ENCODE data around the gene CC2D2A. TPM values are rescaled to one million over a fixed set of nuclear protein-coding genes. Genes with fewer than 3 reads are reported as not detected.

Gene CC2D2A
- total and polyA plus RNA-seq, 2 experiments from 2014 or later = 13.9 to 15.8 TPM

DNA sequence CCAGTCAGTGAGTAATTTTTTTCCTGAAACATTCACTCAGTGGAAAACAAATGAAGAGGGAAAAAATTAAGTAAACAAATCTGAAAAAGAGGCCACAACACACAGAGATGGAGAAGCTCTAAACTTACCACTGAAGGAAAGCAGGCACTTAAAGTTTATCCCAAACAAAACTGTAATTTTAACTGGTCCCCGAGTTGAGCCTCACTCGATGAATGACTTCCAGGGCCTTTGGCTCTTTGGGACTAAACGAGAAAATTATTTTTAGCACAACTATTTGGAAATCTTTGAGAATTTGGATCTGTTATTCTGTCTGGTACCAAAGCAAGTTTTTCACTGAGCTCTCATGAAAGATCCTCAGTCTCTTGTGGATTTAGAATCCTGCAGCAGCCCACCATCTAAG, 42.0 kb upstream of the CC2D2A start, which contains the start of gene C1QTNF7:
Gene C1QTNF7 (plus strand): TSS at position 333 of the 400 bp plus-strand sequence. CDS start 7,711 bp downstream, outside the sequence.
- Histone ChIP-seq H4K20me1 (replicated peaks; ENCODE audit: insufficient read depth) (no peaks in the 10 kb centered on the region), H3K36me3 (ENCODE audit: insufficient read depth) (no peaks in the 10 kb centered on the region), H3K4me1 (ENCODE audit: insufficient read depth) (no peaks in the 10 kb centered on the region), H2AFZ (peak within 1 kb of the TSS; percentile 40; the same call in 1 of the 2 replicates), H3K9me2 (ENCODE audit: insufficient read depth) (no peaks in the 10 kb centered on the region), H3K4me2 (no peak within 1 kb of the TSS), H3K79me2 (replicated peaks; ENCODE audit: insufficient read depth) (no peaks in the 10 kb centered on the region), H3K27ac (ENCODE audit: low read depth) (no peak within 1 kb of the TSS), H3K4me3 (no peak within 1 kb of the TSS), H3K27me3 (ENCODE audit: insufficient read depth) (no peaks in the 10 kb centered on the region), H3F3A (replicated peaks; ENCODE audit: low read depth) (no peaks in the 10 kb centered on the region)
- DNase-seq (ENCODE audit: low spot score) = no peak
- H3K4me1 Mint-ChIP-seq = no peaks in the 10 kb centered on the region; the same call in 2 of the 3 replicates
- H3K36me3 Mint-ChIP-seq (ENCODE audit: low read depth) = no peaks in the 10 kb centered on the region
- H3K27ac Mint-ChIP-seq = no peak within 1 kb of the TSS
- no peak within 1 kb of the TSS for H3K4me3 Mint-ChIP-seq
- no peak for ATAC-seq
- peaks cover 3% of the 10 kb centered on the region for H3K27me3 Mint-ChIP-seq (ENCODE audit: insufficient read depth, low read depth, poor library complexity)
- TF ChIP-seq ZNF114 (CRISPR knock-in tag; IDR thresholded peaks at IDR 0.05) (no peak), EZH2 (IDR thresholded peaks at IDR 0.05; ENCODE audit: low read depth, unreplicated experiment) (no peak), CTCF (conservative IDR thresholded peaks at IDR 0.05; ENCODE audit: low read depth in 2 of 2) (no peak), JUNB (IDR thresholded peaks at IDR 0.05; ENCODE audit: unreplicated experiment) (no peak), ZNF331 (CRISPR knock-in tag; IDR thresholded peaks at IDR 0.05; ENCODE audit: low read depth) (no peak), CREB1 (CRISPR knock-in tag; IDR thresholded peaks at IDR 0.05; ENCODE audit: low read depth) (no peak), POLR2AphosphoS5 (IDR thresholded peaks at IDR 0.05; ENCODE audit: low read depth) (no peak), NANOG (IDR thresholded peaks at IDR 0.05; ENCODE audit: borderline replicate concordance) (no peak), STAT1 (IDR thresholded peaks at IDR 0.05; ENCODE audit: unreplicated experiment) (no peak), EZH2phosphoT487 (IDR thresholded peaks at IDR 0.05; ENCODE audit: unreplicated experiment) (no peak)
- TF ChIP-seq, protein P1, sequence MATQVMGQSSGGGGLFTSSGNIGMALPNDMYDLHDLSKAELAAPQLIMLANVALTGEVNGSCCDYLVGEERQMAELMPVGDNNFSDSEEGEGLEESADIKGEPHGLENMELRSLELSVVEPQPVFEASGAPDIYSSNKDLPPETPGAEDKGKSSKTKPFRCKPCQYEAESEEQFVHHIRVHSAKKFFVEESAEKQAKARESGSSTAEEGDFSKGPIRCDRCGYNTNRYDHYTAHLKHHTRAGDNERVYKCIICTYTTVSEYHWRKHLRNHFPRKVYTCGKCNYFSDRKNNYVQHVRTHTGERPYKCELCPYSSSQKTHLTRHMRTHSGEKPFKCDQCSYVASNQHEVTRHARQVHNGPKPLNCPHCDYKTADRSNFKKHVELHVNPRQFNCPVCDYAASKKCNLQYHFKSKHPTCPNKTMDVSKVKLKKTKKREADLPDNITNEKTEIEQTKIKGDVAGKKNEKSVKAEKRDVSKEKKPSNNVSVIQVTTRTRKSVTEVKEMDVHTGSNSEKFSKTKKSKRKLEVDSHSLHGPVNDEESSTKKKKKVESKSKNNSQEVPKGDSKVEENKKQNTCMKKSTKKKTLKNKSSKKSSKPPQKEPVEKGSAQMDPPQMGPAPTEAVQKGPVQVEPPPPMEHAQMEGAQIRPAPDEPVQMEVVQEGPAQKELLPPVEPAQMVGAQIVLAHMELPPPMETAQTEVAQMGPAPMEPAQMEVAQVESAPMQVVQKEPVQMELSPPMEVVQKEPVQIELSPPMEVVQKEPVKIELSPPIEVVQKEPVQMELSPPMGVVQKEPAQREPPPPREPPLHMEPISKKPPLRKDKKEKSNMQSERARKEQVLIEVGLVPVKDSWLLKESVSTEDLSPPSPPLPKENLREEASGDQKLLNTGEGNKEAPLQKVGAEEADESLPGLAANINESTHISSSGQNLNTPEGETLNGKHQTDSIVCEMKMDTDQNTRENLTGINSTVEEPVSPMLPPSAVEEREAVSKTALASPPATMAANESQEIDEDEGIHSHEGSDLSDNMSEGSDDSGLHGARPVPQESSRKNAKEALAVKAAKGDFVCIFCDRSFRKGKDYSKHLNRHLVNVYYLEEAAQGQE (IDR thresholded peaks at IDR 0.05; ENCODE audit: unreplicated experiment) = no peak
- TF ChIP-seq, protein P2, sequence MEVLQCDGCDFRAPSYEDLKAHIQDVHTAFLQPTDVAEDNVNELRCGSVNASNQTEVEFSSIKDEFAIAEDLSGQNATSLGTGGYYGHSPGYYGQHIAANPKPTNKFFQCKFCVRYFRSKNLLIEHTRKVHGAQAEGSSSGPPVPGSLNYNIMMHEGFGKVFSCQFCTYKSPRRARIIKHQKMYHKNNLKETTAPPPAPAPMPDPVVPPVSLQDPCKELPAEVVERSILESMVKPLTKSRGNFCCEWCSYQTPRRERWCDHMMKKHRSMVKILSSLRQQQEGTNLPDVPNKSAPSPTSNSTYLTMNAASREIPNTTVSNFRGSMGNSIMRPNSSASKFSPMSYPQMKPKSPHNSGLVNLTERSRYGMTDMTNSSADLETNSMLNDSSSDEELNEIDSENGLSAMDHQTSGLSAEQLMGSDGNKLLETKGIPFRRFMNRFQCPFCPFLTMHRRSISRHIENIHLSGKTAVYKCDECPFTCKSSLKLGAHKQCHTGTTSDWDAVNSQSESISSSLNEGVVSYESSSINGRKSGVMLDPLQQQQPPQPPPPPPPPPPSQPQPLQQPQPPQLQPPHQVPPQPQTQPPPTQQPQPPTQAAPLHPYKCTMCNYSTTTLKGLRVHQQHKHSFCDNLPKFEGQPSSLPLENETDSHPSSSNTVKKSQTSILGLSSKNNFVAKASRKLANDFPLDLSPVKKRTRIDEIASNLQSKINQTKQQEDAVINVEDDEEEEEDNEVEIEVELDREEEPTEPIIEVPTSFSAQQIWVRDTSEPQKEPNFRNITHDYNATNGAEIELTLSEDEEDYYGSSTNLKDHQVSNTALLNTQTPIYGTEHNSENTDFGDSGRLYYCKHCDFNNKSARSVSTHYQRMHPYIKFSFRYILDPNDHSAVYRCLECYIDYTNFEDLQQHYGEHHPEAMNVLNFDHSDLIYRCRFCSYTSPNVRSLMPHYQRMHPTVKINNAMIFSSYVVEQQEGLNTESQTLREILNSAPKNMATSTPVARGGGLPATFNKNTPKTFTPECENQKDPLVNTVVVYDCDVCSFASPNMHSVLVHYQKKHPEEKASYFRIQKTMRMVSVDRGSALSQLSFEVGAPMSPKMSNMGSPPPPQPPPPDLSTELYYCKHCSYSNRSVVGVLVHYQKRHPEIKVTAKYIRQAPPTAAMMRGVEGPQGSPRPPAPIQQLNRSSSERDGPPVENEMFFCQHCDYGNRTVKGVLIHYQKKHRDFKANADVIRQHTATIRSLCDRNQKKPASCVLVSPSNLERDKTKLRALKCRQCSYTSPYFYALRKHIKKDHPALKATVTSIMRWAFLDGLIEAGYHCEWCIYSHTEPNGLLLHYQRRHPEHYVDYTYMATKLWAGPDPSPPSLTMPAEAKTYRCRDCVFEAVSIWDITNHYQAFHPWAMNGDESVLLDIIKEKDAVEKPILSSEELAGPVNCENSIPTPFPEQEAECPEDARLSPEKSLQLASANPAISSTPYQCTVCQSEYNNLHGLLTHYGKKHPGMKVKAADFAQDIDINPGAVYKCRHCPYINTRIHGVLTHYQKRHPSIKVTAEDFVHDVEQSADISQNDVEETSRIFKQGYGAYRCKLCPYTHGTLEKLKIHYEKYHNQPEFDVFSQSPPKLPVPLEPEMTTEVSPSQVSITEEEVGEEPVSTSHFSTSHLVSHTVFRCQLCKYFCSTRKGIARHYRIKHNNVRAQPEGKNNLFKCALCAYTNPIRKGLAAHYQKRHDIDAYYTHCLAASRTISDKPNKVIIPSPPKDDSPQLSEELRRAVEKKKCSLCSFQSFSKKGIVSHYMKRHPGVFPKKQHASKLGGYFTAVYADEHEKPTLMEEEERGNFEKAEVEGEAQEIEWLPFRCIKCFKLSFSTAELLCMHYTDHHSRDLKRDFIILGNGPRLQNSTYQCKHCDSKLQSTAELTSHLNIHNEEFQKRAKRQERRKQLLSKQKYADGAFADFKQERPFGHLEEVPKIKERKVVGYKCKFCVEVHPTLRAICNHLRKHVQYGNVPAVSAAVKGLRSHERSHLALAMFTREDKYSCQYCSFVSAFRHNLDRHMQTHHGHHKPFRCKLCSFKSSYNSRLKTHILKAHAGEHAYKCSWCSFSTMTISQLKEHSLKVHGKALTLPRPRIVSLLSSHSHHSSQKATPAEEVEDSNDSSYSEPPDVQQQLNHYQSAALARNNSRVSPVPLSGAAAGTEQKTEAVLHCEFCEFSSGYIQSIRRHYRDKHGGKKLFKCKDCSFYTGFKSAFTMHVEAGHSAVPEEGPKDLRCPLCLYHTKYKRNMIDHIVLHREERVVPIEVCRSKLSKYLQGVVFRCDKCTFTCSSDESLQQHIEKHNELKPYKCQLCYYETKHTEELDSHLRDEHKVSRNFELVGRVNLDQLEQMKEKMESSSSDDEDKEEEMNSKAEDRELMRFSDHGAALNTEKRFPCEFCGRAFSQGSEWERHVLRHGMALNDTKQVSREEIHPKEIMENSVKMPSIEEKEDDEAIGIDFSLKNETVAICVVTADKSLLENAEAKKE (CRISPR knock-in tag; IDR thresholded peaks at IDR 0.05) = no peak
- TF ChIP-seq, protein P3, sequence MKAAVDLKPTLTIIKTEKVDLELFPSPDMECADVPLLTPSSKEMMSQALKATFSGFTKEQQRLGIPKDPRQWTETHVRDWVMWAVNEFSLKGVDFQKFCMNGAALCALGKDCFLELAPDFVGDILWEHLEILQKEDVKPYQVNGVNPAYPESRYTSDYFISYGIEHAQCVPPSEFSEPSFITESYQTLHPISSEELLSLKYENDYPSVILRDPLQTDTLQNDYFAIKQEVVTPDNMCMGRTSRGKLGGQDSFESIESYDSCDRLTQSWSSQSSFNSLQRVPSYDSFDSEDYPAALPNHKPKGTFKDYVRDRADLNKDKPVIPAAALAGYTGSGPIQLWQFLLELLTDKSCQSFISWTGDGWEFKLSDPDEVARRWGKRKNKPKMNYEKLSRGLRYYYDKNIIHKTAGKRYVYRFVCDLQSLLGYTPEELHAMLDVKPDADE (IDR thresholded peaks at IDR 0.05) = no peak
- H3K9me3 Mint-ChIP-seq = no peaks in the 10 kb centered on the region; the same call in 2 of the 3 replicates
